Uterus (tissue), 2 donors: ENCODE results near the gene HNRNPUL1.

Source experiments
- POLR2A ChIP-seq, 2 donors: fragments of 450-650 bp; IDR thresholded peaks; one replicate each; pipeline ENCODE4 v1.6.1; 2016; ENCODE audit warnings: antibody characterized with exemption in 2 of 2, mild to moderate bottlenecking in 1 of 2, moderate library complexity in 1 of 2
- TF ChIP-seq, protein P1 (sequence below), 4 experiments: fragments of 200-600 bp in 2 of 4; fragments of 450-650 bp in 2 of 4; sonication (generic) in 2 of 4; IDR thresholded peaks; one replicate each; pipeline ENCODE4 v1.5.1; 2016 to 2019; ENCODE audit warnings: antibody characterized with exemption in 4 of 4, mild to moderate bottlenecking in 2 of 4, moderate library complexity in 1 of 4

- TF ChIP-seq, protein P1, sequence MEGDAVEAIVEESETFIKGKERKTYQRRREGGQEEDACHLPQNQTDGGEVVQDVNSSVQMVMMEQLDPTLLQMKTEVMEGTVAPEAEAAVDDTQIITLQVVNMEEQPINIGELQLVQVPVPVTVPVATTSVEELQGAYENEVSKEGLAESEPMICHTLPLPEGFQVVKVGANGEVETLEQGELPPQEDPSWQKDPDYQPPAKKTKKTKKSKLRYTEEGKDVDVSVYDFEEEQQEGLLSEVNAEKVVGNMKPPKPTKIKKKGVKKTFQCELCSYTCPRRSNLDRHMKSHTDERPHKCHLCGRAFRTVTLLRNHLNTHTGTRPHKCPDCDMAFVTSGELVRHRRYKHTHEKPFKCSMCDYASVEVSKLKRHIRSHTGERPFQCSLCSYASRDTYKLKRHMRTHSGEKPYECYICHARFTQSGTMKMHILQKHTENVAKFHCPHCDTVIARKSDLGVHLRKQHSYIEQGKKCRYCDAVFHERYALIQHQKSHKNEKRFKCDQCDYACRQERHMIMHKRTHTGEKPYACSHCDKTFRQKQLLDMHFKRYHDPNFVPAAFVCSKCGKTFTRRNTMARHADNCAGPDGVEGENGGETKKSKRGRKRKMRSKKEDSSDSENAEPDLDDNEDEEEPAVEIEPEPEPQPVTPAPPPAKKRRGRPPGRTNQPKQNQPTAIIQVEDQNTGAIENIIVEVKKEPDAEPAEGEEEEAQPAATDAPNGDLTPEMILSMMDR (IDR thresholded peaks at IDR 0.05): no peak
- no peak for TF ChIP-seq POLR2A (IDR thresholded peaks at IDR 0.05)
Observed at GRCh38 chr19:41332468-41332867, 68.3 kb downstream of the HNRNPUL1 start.
